Activated CD8-positive, alpha-beta memory T cell treated with anti-CD3 and anti-CD28 coated beads, Interleukin-2, amount 10 ng/mL, durations not matched to agents 7 days and 5 days (primary cell): Measurements from ENCODE around the gene VPS26B. TPM values are rescaled to one million over a fixed set of nuclear protein-coding genes. Genes with fewer than 3 reads are reported as not detected.
A peak's percentile ranks its signal among the peaks of the same experiment; 100 is the strongest.
"Not testable (repeated sequence)": the region's sequence is repeated elsewhere in the genome, so short reads cannot be mapped to it uniquely, and the experiment has no call there.

Experiments
- ATAC-seq: fragments of 150-1000 bp; cut with Tn5 transposase; one replicate; pipeline ENCODE4 v1.10.0; 2021; ENCODE audit warnings: moderate library complexity
- CTCF ChIA-PET: fragments of 350-600 bp; sonication (Branson Sonifier 250); formaldehyde crosslinking; loops from one replicate; lab custom pipeline; 2021; ENCODE audit warnings: antibody characterized with exemption; lab: Charles Lee
- DNase-seq: peaks from one replicate; pipeline ENCODE4 v3.0.0-alpha.2; 2020
- H3K27ac Mint-ChIP-seq: one replicate; pipeline ENCODE4 v1.8.0; 2021; ENCODE audit warnings: mild to moderate bottlenecking, mixed read lengths
- H3K27me3 Mint-ChIP-seq: one replicate; pipeline ENCODE4 v1.8.0; 2021; ENCODE audit warnings: mixed read lengths
- H3K36me3 Mint-ChIP-seq: one replicate; pipeline ENCODE4 v1.8.0; 2021; ENCODE audit warnings: mild to moderate bottlenecking, mixed read lengths
- H3K4me1 Mint-ChIP-seq: one replicate; pipeline ENCODE4 v1.8.0; 2021; ENCODE audit warnings: mixed read lengths
- H3K4me3 Mint-ChIP-seq: one replicate; pipeline ENCODE4 v1.8.0; 2021; ENCODE audit warnings: mild to moderate bottlenecking, moderate library complexity, mixed read lengths
- H3K9me3 Mint-ChIP-seq: one replicate; pipeline ENCODE4 v1.8.0; 2022; ENCODE audit warnings: low read depth, mixed read lengths
- total RNA-seq, 2 experiments: library from RNA; stranded (reverse); gene quantifications; one replicate each; pipeline ENCODE4 v1.2.3, GENCODE V29; 2021

Gene VPS26B
- total RNA-seq, 2 experiments from 2014 or later: 52.6 to 69.8 TPM

DNA sequence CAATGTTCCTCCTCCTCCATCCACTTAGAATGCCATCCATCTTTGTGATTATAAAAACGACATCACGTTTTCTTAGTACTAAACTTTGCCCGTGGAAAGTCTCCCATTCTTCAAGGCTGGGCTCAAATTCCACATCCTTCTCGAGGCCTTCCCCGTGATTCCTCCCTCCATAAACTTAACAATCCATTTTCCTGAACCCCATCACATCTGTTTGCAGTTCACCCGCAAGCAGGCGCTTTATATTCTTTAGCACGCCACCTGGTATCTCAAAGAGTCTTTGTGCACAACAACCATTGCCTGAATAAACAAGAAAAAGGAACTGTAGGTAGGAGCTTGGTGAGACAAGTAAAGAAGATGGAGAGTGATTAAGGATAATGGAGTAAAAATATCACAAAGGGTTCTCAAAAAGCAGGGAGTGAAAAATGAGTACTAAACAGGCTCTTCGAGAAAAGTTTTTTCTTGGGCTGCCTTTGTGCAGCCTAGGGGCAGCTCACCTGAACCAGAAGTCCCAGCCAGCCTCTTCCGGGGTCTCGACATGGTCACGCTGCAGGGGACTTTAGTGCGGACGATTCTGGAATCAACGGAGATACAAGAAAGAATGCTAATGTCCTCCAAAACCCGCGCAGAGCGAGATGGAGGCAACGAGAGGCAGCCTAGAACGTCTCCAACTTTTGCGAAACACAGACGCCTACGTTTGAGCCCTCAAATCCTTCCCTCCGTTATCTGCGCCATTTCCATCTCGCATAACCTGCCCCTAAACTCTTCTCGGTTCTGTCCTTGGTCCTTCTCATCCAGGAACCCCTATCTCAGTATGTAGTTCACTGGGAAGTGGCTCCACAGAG lies 28.1 kb downstream of the VPS26B start:
- CTCF ChIA-PET: interaction anchor here (0.9 to 4.1 kb wide), 7 partner anchors 10 to 202 kb away, joined by 3 to 26 read pairs (median 10); partner anchors contain the start of genes GLB1L3, NCAPD3 and VPS26B
- H3K27me3 Mint-ChIP-seq: no peaks in the 10 kb centered on the region
- DNase-seq (peak; percentile 60), ATAC-seq (peak; percentile 18)
- peak overlapping the region; percentile 85 for H3K27ac Mint-ChIP-seq
- peaks cover 45% of the 10 kb centered on the region for H3K4me1 Mint-ChIP-seq
- no peaks in the 10 kb centered on the region for H3K9me3 Mint-ChIP-seq
- H3K4me3 Mint-ChIP-seq: peak overlapping the region; percentile 94
- H3K36me3 Mint-ChIP-seq: peaks cover 17% of the 10 kb centered on the region

GRCh38 chr11:134253188-134253993 lies 28.9 kb downstream of the VPS26B start, which contains the start of the genes ACAD8 and THYN1:
Gene ACAD8 (plus strand): TSS chr11:134253568. CDS start chr11:134253601, 33 bp downstream.
Gene THYN1 (minus strand): TSS chr11:134253352. CDS start chr11:134252882, 470 bp downstream.
- peak within 1 kb of the TSS; percentile 94 for H3K4me3 Mint-ChIP-seq
- peaks cover 43% of the 10 kb centered on the region for H3K4me1 Mint-ChIP-seq
- peaks cover 11% of the 10 kb centered on the region for H3K36me3 Mint-ChIP-seq
- no peaks in the 10 kb centered on the region for H3K9me3 Mint-ChIP-seq
- ATAC-seq (peak; percentile 99), DNase-seq (peak; percentile 98)
- peak within 1 kb of the TSS; percentile 85 for H3K27ac Mint-ChIP-seq
- CTCF ChIA-PET: interaction anchor here (0.7 to 3.6 kb wide), 11 partner anchors 9 to 203 kb away, joined by 3 to 26 read pairs (median 5); partner anchors contain the start of genes GLB1L3 and VPS26B
- H3K27me3 Mint-ChIP-seq: no peaks in the 10 kb centered on the region

GRCh38 chr11:134254433-134255183 lies 30.1 kb downstream of the VPS26B start:
- H3K4me1 Mint-ChIP-seq: peaks cover 32% of the 10 kb centered on the region
- CTCF ChIA-PET: interaction anchor here (0.9 to 2.8 kb wide), 7 partner anchors 10 to 30 kb away, joined by 3 to 13 read pairs (median 6); partner anchors contain the start of genes GLB1L3 and VPS26B
- peak overlapping the region; percentile 94 for H3K4me3 Mint-ChIP-seq
- peak overlapping the region; percentile 85 for H3K27ac Mint-ChIP-seq
- no peak for DNase-seq
- H3K27me3 Mint-ChIP-seq: no peaks in the 10 kb centered on the region
- peaks cover 3% of the 10 kb centered on the region for H3K36me3 Mint-ChIP-seq
- H3K9me3 Mint-ChIP-seq: no peaks in the 10 kb centered on the region
- ATAC-seq: no peak

GRCh38 chr11:134255184-134255561 lies 30.7 kb downstream of the VPS26B start:
- not testable (repeated sequence) for H3K9me3 Mint-ChIP-seq, DNase-seq, H3K4me3 Mint-ChIP-seq, H3K27me3 Mint-ChIP-seq, ATAC-seq, H3K27ac Mint-ChIP-seq, H3K36me3 Mint-ChIP-seq
- H3K4me1 Mint-ChIP-seq: peaks cover 34% of the 10 kb centered on the region
- CTCF ChIA-PET: interaction anchor here (0.9 to 2.8 kb wide), 4 partner anchors 10 to 26 kb away, joined by 3 to 13 read pairs (median 8); partner anchors contain the start of gene GLB1L3

- ATAC-seq: no peak
- no peak for DNase-seq
- H3K4me1 Mint-ChIP-seq: peaks cover 29% of the 10 kb centered on the region
- no peaks in the 10 kb centered on the region for H3K27me3 Mint-ChIP-seq
- H3K36me3 Mint-ChIP-seq: peaks cover 7% of the 10 kb centered on the region
- H3K27ac Mint-ChIP-seq: no peak overlapping the region
- H3K9me3 Mint-ChIP-seq: no peaks in the 10 kb centered on the region
- no peak overlapping the region for H3K4me3 Mint-ChIP-seq
- CTCF ChIA-PET: interaction anchor here (1.0 kb wide), 1 partner anchor 19 kb away, joined by 5 read pairs; the partner anchor contains the start of gene GLB1L3
Observed at GRCh38 chr11:134257101-134257500, 32.6 kb downstream of the VPS26B start.

DNA sequence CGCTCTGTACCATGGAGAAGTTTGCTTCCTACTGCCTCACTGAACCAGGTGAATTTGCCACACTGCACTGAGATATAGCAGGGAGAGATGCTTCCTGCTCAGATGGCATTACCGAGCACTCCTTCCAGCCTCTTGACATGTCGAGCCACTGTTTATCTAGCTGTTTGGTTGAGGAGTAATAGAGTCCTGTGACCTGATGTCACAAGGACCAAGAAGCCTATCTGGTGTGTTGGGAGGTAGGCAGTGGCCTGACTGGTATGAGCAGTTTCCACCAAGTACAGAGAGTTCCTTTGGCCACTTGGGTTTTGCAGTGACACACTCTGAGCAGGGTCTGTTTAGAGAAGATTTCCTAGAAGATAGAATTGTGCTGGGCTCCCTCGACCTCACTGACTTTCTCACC lies 34.1 kb downstream of the VPS26B start:
- CTCF ChIA-PET: interaction anchor here (1.0 kb wide), 1 partner anchor 17 kb away, joined by 4 read pairs; the partner anchor contains the start of gene GLB1L3
- H3K4me1 Mint-ChIP-seq: peaks cover 23% of the 10 kb centered on the region
- H3K4me3 Mint-ChIP-seq: no peak overlapping the region
- no peaks in the 10 kb centered on the region for H3K27me3 Mint-ChIP-seq
- H3K36me3 Mint-ChIP-seq: peaks cover 10% of the 10 kb centered on the region
- ATAC-seq (no peak), DNase-seq (no peak)
- H3K27ac Mint-ChIP-seq: no peak overlapping the region
- no peaks in the 10 kb centered on the region for H3K9me3 Mint-ChIP-seq

GRCh38 chr11:134260503-134260902 lies 36.0 kb downstream of the VPS26B start:
- no peak for DNase-seq
- Mint-ChIP-seq H3K9me3 (no peaks in the 10 kb centered on the region), H3K36me3 (peaks cover 13% of the 10 kb centered on the region), H3K27me3 (no peaks in the 10 kb centered on the region), H3K4me1 (peaks cover 13% of the 10 kb centered on the region), H3K4me3 (no peak overlapping the region), H3K27ac (peak overlapping the region; percentile 18)
- CTCF ChIA-PET: interaction anchor here (0.7 to 7.0 kb wide), 5 partner anchors 9 to 73 kb away, joined by 3 to 62 read pairs (median 10); partner anchors contain the start of gene GLB1L3
- no peak for ATAC-seq

- Mint-ChIP-seq H3K36me3 (peaks cover 13% of the 10 kb centered on the region), H3K4me1 (peaks cover 11% of the 10 kb centered on the region), H3K27me3 (no peaks in the 10 kb centered on the region), H3K4me3 (no peak overlapping the region), H3K27ac (no peak overlapping the region), H3K9me3 (no peaks in the 10 kb centered on the region)
- CTCF ChIA-PET: interaction anchor here (0.7 to 7.0 kb wide), 7 partner anchors 9 to 211 kb away, joined by 3 to 62 read pairs (median 8); partner anchors contain the start of gene GLB1L3
- ATAC-seq: no peak
- no peak for DNase-seq
Observed at GRCh38 chr11:134260983-134261382, 36.5 kb downstream of the VPS26B start.

GRCh38 chr11:134261626-134262488 lies 37.4 kb downstream of the VPS26B start:
- CTCF ChIA-PET: interaction anchor here (1.0 to 7.0 kb wide), 14 partner anchors 8 to 212 kb away, joined by 3 to 62 read pairs (median 4); partner anchors contain the start of genes ACAD8, GLB1L3, NCAPD3 and THYN1
- peaks cover 13% of the 10 kb centered on the region for H3K36me3 Mint-ChIP-seq
- no peak overlapping the region for H3K27ac Mint-ChIP-seq
- no peaks in the 10 kb centered on the region for H3K27me3 Mint-ChIP-seq
- peak; percentile 56 for DNase-seq
- H3K4me1 Mint-ChIP-seq: peaks cover 18% of the 10 kb centered on the region
- ATAC-seq: peak; percentile 79
- no peaks in the 10 kb centered on the region for H3K9me3 Mint-ChIP-seq
- H3K4me3 Mint-ChIP-seq: no peak overlapping the region

GRCh38 chr11:134264966-134265764 lies 40.7 kb downstream of the VPS26B start:
- Mint-ChIP-seq H3K4me3 (no peak overlapping the region), H3K9me3 (no peaks in the 10 kb centered on the region), H3K36me3 (peaks cover 9% of the 10 kb centered on the region), H3K27me3 (no peaks in the 10 kb centered on the region), H3K4me1 (peaks cover 27% of the 10 kb centered on the region), H3K27ac (peak overlapping the region; percentile 31)
- ATAC-seq (no peak), DNase-seq (no peak)
- CTCF ChIA-PET: interaction anchor here (0.7 to 7.0 kb wide), 4 partner anchors 9 to 57 kb away, joined by 3 to 62 read pairs (median 8); partner anchors contain the start of genes ACAD8 and GLB1L3

DNA sequence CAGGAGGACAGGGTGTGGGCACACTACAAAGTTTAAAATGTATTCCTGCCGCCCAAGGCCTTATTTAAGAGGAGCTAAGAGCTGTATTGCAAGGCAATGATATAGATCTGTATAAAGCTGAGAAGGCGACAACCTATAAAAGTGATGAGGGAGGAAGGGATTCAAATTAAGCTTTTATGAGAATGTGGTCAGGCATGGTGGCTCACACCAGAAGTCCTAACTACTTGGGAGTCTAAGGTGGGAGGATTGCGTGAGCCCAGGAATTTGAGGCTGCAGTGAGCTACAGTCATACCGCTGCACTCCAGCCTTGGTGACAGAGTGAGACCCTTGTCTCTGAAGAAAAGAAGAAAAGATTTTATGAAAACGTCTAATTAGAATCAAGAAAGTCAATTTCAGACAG lies 42.0 kb downstream of the VPS26B start:
- ATAC-seq (no peak), DNase-seq (no peak)
- Mint-ChIP-seq H3K4me1 (peaks cover 35% of the 10 kb centered on the region), H3K27ac (no peak overlapping the region), H3K36me3 (peaks cover 11% of the 10 kb centered on the region), H3K27me3 (no peaks in the 10 kb centered on the region), H3K9me3 (no peaks in the 10 kb centered on the region), H3K4me3 (no peak overlapping the region)
- CTCF ChIA-PET: interaction anchor here (4.4 to 7.0 kb wide), 2 partner anchors 8 to 12 kb away, joined by 13 to 62 read pairs; partner anchors contain the start of genes ACAD8 and GLB1L3
